GM12892 (cell line): ENCODE results near the gene MRPL58.

Experiments
- POLR2A ChIP-seq: IDR thresholded peaks from 2 replicates; pipeline ENCODE4 v1.6.1; 2011; ENCODE audit warnings: low read depth, low read length, control low read depth
- POLR2AphosphoS5 ChIP-seq: IDR thresholded peaks from 2 replicates; pipeline ENCODE4 v1.6.1; 2011; ENCODE audit warnings: low read depth, low read length, control low read depth
- TAF1 ChIP-seq: IDR thresholded peaks from 2 replicates; pipeline ENCODE4 v1.6.1; 2011; ENCODE audit warnings: low read depth, mild to moderate bottlenecking, control low read depth, low read length, borderline replicate concordance

DNA sequence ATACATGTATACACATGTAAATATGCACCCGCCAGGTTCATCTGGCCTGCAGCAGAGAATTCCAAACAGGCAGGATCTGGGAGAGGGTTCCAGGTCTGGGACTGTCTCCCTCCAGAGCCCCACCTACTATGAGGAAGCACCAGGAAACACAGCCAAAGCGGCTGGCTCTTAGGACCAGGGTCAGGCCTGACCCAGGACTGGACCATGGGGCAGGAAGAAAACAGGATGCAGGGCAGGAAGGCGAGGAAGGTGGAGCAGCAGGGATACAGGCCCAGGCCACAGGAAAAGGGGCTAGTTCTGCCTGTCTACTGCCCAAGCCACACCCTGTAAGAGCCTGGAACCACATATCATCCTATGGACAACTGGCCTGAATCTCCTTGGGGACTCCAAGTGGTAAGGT lies 42.1 kb upstream of the MRPL58 start:
- TF ChIP-seq POLR2A (no peak), POLR2AphosphoS5 (no peak), TAF1 (no peak)
